ENCODE data around the gene ATRNL1. TPM values are rescaled to one million over a fixed set of nuclear protein-coding genes. Genes with fewer than 3 reads are reported as not detected.

Gene ATRNL1
- polyA plus RNA-seq, 2 of the 4 experiments (the other 2 are of a cell fraction) = 0.13 to 0.34 TPM

DNA sequence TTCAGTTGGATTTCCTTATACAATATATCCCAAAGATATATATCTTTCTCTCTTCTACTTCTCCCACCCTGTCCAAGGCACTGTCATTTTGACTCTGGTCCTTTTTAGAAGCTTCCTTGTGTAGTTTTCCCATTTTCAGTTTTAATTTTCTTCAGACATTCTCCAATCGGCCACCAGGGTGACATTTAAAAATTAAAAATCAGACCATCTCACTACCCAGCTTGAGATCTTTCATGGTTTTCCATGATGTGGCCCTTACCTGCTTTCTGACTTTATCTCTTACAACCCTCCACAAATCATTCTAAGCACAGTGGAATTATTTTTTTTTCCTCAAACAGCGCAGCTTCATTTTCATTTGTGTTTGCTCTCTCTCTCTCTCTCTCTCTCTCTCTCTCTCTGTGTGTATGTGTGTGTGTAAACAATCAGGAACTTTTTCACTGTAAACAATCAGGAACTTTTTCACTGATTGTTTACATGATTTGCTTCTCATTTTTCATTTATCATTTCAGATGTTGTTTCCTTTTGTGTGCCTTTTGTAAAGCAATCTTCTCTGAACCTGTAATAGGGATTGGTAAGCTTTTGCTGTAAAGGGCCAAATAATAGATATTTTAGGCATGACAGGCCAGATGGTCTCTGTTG lies 348.9 kb downstream of the ATRNL1 start:
- TF ChIP-seq, protein P1, sequence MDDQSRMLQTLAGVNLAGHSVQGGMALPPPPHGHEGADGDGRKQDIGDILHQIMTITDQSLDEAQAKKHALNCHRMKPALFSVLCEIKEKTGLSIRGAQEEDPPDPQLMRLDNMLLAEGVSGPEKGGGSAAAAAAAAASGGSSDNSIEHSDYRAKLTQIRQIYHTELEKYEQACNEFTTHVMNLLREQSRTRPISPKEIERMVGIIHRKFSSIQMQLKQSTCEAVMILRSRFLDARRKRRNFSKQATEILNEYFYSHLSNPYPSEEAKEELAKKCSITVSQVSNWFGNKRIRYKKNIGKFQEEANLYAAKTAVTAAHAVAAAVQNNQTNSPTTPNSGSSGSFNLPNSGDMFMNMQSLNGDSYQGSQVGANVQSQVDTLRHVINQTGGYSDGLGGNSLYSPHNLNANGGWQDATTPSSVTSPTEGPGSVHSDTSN (IDR thresholded peaks at IDR 0.05) = no peak
- TF ChIP-seq CHD2 (IDR thresholded peaks at IDR 0.05; ENCODE audit: low read length, partially characterized antibody) (no peak), EP300 (IDR thresholded peaks at IDR 0.05) (no peak), NFE2L2 (conservative IDR thresholded peaks at IDR 0.05; ENCODE audit: low read length) (no peak), FOSL2 (IDR thresholded peaks at IDR 0.05) (no peak), FOSL2 (CRISPR knock-in tag; IDR thresholded peaks at IDR 0.05) (no peak), HOXA7 (CRISPR knock-in tag; IDR thresholded peaks at IDR 0.05) (no peak), EHF (CRISPR knock-in tag; IDR thresholded peaks at IDR 0.05) (no peak)
- TF ChIP-seq, protein P2, sequence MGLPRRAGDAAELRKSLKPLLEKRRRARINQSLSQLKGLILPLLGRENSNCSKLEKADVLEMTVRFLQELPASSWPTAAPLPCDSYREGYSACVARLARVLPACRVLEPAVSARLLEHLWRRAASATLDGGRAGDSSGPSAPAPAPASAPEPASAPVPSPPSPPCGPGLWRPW (IDR thresholded peaks at IDR 0.05) = no peak
- Histone ChIP-seq H3K9me3 (no peaks in the 10 kb centered on the region), H3K4me3 (no peak overlapping the region), H3K4me2 (no peak overlapping the region), H3K4me1 (no peaks in the 10 kb centered on the region), H3K27ac (no peak overlapping the region)
- ChIA-PET CTCF (no interaction called here), POLR2A (no interaction called here)
- FAIRE-seq (no peak), DNase-seq (ENCODE audit: low read depth in 1 of 2, low spot score in 1 of 2) (no peak), ATAC-seq (no peak)
- WGBS (ENCODE audit: missing lambda C conversion rate) = 9% methylated on average over 2 of the region's 2 CpGs

GRCh38 chr10:115456812-115457211 lies 363.6 kb downstream of the ATRNL1 start:
- FAIRE-seq = no peak
- no peak overlapping the region for H3K4me3 ChIP-seq
- TF ChIP-seq, protein P3, sequence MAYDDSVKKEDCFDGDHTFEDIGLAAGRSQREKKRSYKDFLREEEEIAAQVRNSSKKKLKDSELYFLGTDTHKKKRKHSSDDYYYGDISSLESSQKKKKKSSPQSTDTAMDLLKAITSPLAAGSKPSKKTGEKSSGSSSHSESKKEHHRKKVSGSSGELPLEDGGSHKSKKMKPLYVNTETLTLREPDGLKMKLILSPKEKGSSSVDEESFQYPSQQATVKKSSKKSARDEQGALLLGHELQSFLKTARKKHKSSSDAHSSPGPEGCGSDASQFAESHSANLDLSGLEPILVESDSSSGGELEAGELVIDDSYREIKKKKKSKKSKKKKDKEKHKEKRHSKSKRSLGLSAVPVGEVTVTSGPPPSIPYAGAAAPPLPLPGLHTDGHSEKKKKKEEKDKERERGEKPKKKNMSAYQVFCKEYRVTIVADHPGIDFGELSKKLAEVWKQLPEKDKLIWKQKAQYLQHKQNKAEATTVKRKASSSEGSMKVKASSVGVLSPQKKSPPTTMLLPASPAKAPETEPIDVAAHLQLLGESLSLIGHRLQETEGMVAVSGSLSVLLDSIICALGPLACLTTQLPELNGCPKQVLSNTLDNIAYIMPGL (CRISPR knock-in tag; IDR thresholded peaks at IDR 0.05; ENCODE audit: borderline replicate concordance) = no peak
- no peak for TF ChIP-seq CHD2 (IDR thresholded peaks at IDR 0.05; ENCODE audit: low read length, partially characterized antibody)
- TF ChIP-seq POLR2AphosphoS2 (conservative IDR thresholded peaks at IDR 0.05; ENCODE audit: low read length) = no peak
- TF ChIP-seq SMC3 (IDR thresholded peaks at IDR 0.05) = no peak
- no peak for TF ChIP-seq MAZ (IDR thresholded peaks at IDR 0.05; ENCODE audit: borderline replicate concordance, low read depth, low read length)
- 7% methylated on average over 5 of the region's 5 CpGs for WGBS (ENCODE audit: missing lambda C conversion rate)
- CTCF ChIA-PET = no interaction called here
- no peak for DNase-seq (ENCODE audit: low read depth in 1 of 2, low spot score in 1 of 2)
- POLR2A ChIA-PET = no interaction called here
- no peak for ATAC-seq
- H3K9me3 ChIP-seq = no peaks in the 10 kb centered on the region
- H3K27ac ChIP-seq = no peak overlapping the region
- H3K4me1 ChIP-seq = no peaks in the 10 kb centered on the region
- H3K4me2 ChIP-seq = no peak overlapping the region

GRCh38 chr10:115483294-115483693 lies 390.1 kb downstream of the ATRNL1 start:
- WGBS (ENCODE audit: missing lambda C conversion rate) = 56% methylated on average over 2 of the region's 2 CpGs

More at GRCh38 chr10:115483294-115483693, 390.1 kb downstream of the ATRNL1 start:
- Histone ChIP-seq H3K4me3 (no peak overlapping the region), H3K4me2 (no peak overlapping the region), H3K4me1 (no peaks in the 10 kb centered on the region), H3K9me3 (no peaks in the 10 kb centered on the region), H3K27ac (no peak overlapping the region)
- TF ChIP-seq ELK1 (IDR thresholded peaks at IDR 0.05; ENCODE audit: low read depth, low read length) = no peak
- no peak for TF ChIP-seq ZC3H11A (IDR thresholded peaks at IDR 0.05)
- no peak for TF ChIP-seq GATA3 (IDR thresholded peaks at IDR 0.05; ENCODE audit: borderline replicate concordance)
- TF ChIP-seq MYC (IDR thresholded peaks at IDR 0.05; ENCODE audit: borderline replicate concordance, low read length) = no peak
- TF ChIP-seq CHD4 (IDR thresholded peaks at IDR 0.05; ENCODE audit: borderline replicate concordance) = no peak
- no peak for TF ChIP-seq EP300 (IDR thresholded peaks at IDR 0.05)
- FAIRE-seq (no peak), ATAC-seq (no peak), DNase-seq (ENCODE audit: low read depth in 1 of 2, low spot score in 1 of 2) (no peak)
- CTCF ChIA-PET = no interaction called here
- POLR2A ChIA-PET = no interaction called here

Measured in A549 (cell line).